Psoas muscle (tissue), 8 donors: ENCODE results near the gene STPG2. TPM values are rescaled to one million over a fixed set of nuclear protein-coding genes. Genes with fewer than 3 reads are reported as not detected.

Experiments
- ATAC-seq, 4 donors: fragments of 200-7000 bp; cut with Tn5 transposase; one replicate each; pipeline ENCODE4 v1.9.1; 2020; ENCODE audit warnings: moderate library complexity in 3 of 4, mild to moderate bottlenecking in 2 of 4
- DNase-seq, 2 donors: peaks; one replicate each; pipeline ENCODE4 v3.0.0-alpha.2; 2020
- H3K27ac ChIP-seq: fragments of 200-600 bp; one replicate; pipeline ENCODE4 v1.8.0; 2022
- H3K27me3 ChIP-seq, 3 donors: fragments of 200-600 bp in 1 of 3; one replicate each; pipeline versions ENCODE4 v1.6.1 to v1.8.0; 2013 to 2022; ENCODE audit warnings: low read length in 2 of 3, mild to moderate bottlenecking in 2 of 3, moderate library complexity in 1 of 3; ENCODE audit not compliant: insufficient read depth in 3 of 3
- H3K36me3 ChIP-seq, 2 donors: fragments of 200-600 bp in 1 of 2; one replicate each; pipeline versions ENCODE4 v1.6.1 to v1.8.0; 2013 to 2022; ENCODE audit warnings: low read depth in 1 of 2, mild to moderate bottlenecking in 1 of 2, moderate library complexity in 1 of 2; ENCODE audit not compliant: insufficient read depth in 1 of 2
- H3K4me1 ChIP-seq: fragments of 200-600 bp; one replicate; pipeline ENCODE4 v1.8.0; 2022
- H3K4me3 ChIP-seq: fragments of 200-600 bp; one replicate; pipeline ENCODE4 v1.8.0; 2022; ENCODE audit warnings: mild to moderate bottlenecking
- H3K9me3 ChIP-seq: fragments of 200-600 bp; one replicate; pipeline ENCODE4 v1.8.0; 2022
- CTCF ChIP-seq: fragments of 200-600 bp; IDR thresholded peaks from one replicate; pipeline ENCODE4 v1.8.0; 2022; ENCODE audit warnings: antibody characterized with exemption
- WGBS, 3 donors: extraction: QIAGEN DNeasy Blood & Tissue Kit; methylation state at CpG; one replicate each; pipeline versions ENCODE4 v1.1.6 to v1.1.7; 2013; 5-methylcytosine and 5-hydroxymethylcytosine counted together
- intact Hi-C, 2 donors: fragments of 100-400 bp; cut with DNase I; formaldehyde crosslinking; loops; one replicate each; pipeline versions ENCODE4 v1.11.0 to v1.14.2; 2022
- polyA plus RNA-seq, 3 donors: library from polyadenylated mRNA; stranded (reverse); fragments of 200-250 nt; gene quantifications; one replicate each; pipeline ENCODE4 v1.2.3, GENCODE V29; 2013
- total RNA-seq, 4 donors: library from RNA; stranded (reverse); fragmentation: NEBNext Ultra II Directional in 2 of 4; extraction: Animal tissue kit (Norgen Biotek cat#: 25700) in 2 of 4; gene quantifications; one replicate each; pipeline versions ENCODE4 v1.2.1 to v1.2.4, GENCODE V29; 2021 to 2023
- donor health status: healthy with polysubstance abuse.
- donor health status: DM: no; HTN: no; CAD: no; lungs with moderate emphysema.
- donor health status: Bipolar disorder and iron deficiency.
- donor health status: healthy.
- donor health status: DM: yes; HTN: yes; CAD: no.
- donor health status: DM: no; HTN: no; CAD: no.
- donor health status: DM: no; HTN: no; CAD: no.
- donor health status: DM: yes; HTN: yes; CAD: no.

STPG2 gene
- total and polyA plus RNA-seq, 7 donors: 0.01 to 0.21 TPM; not detected in 5

DNA sequence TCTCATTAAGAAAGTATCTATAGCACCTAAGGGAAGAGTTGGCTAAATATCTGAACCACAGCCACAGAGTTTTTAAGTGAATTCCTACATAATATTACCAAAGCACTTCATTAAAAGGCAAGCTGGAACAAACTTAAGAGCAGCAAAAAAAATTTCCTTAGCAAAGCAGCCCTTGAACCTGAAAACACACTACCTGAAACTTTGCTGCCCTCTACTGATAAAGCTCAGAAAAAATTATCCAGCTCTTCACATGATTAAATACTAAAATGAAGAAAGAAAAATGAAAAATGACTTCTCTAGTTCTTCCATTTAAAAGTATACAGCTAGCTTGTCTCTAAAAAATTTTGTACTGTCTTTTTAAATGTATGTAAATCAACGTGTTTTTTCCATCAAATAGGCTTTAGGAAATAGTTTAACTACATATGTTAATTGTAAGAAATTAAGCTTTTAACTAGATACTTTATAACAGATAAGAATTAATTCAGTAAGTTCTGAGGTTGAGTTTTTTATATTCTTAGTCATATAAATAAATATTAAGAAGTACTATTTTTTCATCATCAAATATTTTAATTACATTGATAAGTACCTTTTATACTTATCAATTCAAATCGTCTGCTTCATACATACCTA is 156.1 kb downstream of the STPG2 start:
- no peaks in the 10 kb centered on the region for H3K9me3 ChIP-seq
- no peaks in the 10 kb centered on the region for H3K4me1 ChIP-seq
- H3K27me3 ChIP-seq: no peaks in the 10 kb centered on the region
- DNase-seq: no peak
- 39 to 46% (median 42%) methylated on average over 2 of the region's 2 CpGs for WGBS, 3 donors
- no peak overlapping the region for H3K27ac ChIP-seq
- H3K4me3 ChIP-seq: no peak overlapping the region
- intact Hi-C loops: no loop called here
- no peak for ATAC-seq
- H3K36me3 ChIP-seq: no peaks in the 10 kb centered on the region
- no peak for TF ChIP-seq CTCF

GRCh38 chr4:97984545-97985131 is 158.6 kb downstream of the STPG2 start:
- Histone ChIP-seq H3K27ac (no peak overlapping the region), H3K9me3 (no peaks in the 10 kb centered on the region), H3K27me3 (no peaks in the 10 kb centered on the region), H3K4me3 (no peak overlapping the region), H3K4me1 (no peaks in the 10 kb centered on the region), H3K36me3 (no peaks in the 10 kb centered on the region)
- TF ChIP-seq CTCF: no peak
- ATAC-seq: no peak
- no peak for DNase-seq
- intact Hi-C loops: no loop called here
- WGBS, 3 donors: 63 to 65% (median 65%) methylated on average over 5 of the region's 5 CpGs

GRCh38 chr4:97978791-97979488 is 164.3 kb downstream of the STPG2 start:
- H3K36me3 ChIP-seq: no peaks in the 10 kb centered on the region
- WGBS, 3 donors: 56 to 85% (median 59%) methylated on average over 2 of the region's 2 CpGs
- no peak overlapping the region for H3K4me3 ChIP-seq
- H3K27me3 ChIP-seq: no peaks in the 10 kb centered on the region
- no peak for TF ChIP-seq CTCF
- H3K9me3 ChIP-seq: no peaks in the 10 kb centered on the region
- ATAC-seq (no peak), DNase-seq (no peak)
- intact Hi-C loops: no loop called here
- H3K27ac ChIP-seq: no peak overlapping the region
- H3K4me1 ChIP-seq: no peaks in the 10 kb centered on the region

- TF ChIP-seq CTCF: no peak
- DNase-seq (no peak), ATAC-seq (no peak)
- H3K27ac ChIP-seq: no peak overlapping the region
- H3K36me3 ChIP-seq: no peaks in the 10 kb centered on the region
- intact Hi-C loops: no loop called here
- no peaks in the 10 kb centered on the region for H3K27me3 ChIP-seq
- H3K4me1 ChIP-seq: no peaks in the 10 kb centered on the region
- H3K4me3 ChIP-seq: no peak overlapping the region
- no peaks in the 10 kb centered on the region for H3K9me3 ChIP-seq
- WGBS, 3 donors: 26 to 28% (median 28%) methylated on average over 2 of the region's 2 CpGs
These were observed 189.9 kb downstream of the STPG2 start for GRCh38 chr4:97953171-97953941.
